Adipocyte (in vitro differentiated cells): Measurements from ENCODE around the gene ANKK1.
A peak's percentile ranks its signal among the peaks of the same experiment; 100 is the strongest.

Experiments
- DNase-seq: peaks from one replicate; pipeline ENCODE4 v3.0.0-alpha.2; 2015; ENCODE audit warnings: low read depth
- H3K27me3 ChIP-seq: replicated peaks from 2 replicates; pipeline ENCODE4 v1.7.0; 2013; ENCODE audit warnings: mild to moderate bottlenecking, low read length, moderate library complexity; ENCODE audit not compliant: control insufficient read depth, insufficient read depth
- H3K36me3 ChIP-seq: 2 replicates; pipeline ENCODE4 v1.7.0; 2013; ENCODE audit warnings: low read length, mild to moderate bottlenecking, moderate library complexity; ENCODE audit not compliant: control insufficient read depth, insufficient read depth, severe bottlenecking
- H3K4me1 ChIP-seq: 2 replicates; pipeline ENCODE4 v1.7.0; 2013; ENCODE audit warnings: mild to moderate bottlenecking, low read length, moderate library complexity; ENCODE audit not compliant: control insufficient read depth, insufficient read depth
- H3K4me3 ChIP-seq: 2 replicates; pipeline ENCODE4 v1.7.0; 2013; ENCODE audit warnings: mild to moderate bottlenecking, low read length, moderate library complexity
- H3K9ac ChIP-seq: 2 replicates; pipeline ENCODE4 v1.7.0; 2013; ENCODE audit warnings: mild to moderate bottlenecking, low read length, moderate library complexity
- H3K9me3 ChIP-seq: 2 replicates; pipeline ENCODE4 v1.7.0; 2013; ENCODE audit warnings: mild to moderate bottlenecking, low read length, moderate library complexity; ENCODE audit not compliant: control insufficient read depth

ANKK1 gene

GRCh38 chr11:113397821-113398220 lies 10.2 kb downstream of the ANKK1 start:
- Histone ChIP-seq H3K27me3 (peaks cover 13% of the 10 kb centered on the region), H3K4me1 (peaks cover 5% of the 10 kb centered on the region), H3K9me3 (no peaks in the 10 kb centered on the region), H3K36me3 (no peaks in the 10 kb centered on the region), H3K4me3 (no peak overlapping the region), H3K9ac (no peak overlapping the region)
- DNase-seq, result no peak

GRCh38 chr11:113398669-113399430 lies 11.3 kb downstream of the ANKK1 start:
- no peak for DNase-seq

DNA sequence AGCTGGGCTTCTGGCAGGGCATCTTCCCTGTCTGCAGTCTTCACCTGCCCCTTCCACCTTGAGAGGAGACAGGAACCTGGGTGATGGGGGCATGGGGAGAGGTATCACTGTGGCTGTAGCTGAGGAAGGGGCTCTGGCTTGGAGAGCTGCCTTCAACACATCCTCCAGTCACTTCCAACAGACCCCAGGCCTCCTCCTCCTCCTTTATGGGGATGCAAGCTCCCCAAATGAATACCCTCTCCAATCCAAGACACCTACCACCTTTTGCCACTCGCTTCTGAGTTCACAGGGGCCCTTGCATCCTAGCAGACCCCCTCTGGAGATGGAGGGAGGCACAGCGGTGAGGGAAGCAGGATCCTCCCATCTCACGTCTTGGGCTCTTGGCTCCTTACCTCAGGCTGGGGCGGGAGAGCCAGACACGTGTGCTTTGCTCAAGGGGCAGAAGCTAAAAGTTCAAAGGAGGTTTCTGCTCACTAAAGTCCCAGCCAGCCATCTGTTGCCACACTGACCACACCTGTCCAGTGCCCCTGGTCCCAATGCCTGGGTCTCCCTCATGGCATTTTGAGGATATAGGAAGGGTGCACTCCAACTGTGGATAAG lies 13.2 kb downstream of the ANKK1 start:
- Histone ChIP-seq H3K36me3 (no peaks in the 10 kb centered on the region), H3K27me3 (peaks cover 27% of the 10 kb centered on the region), H3K9me3 (no peaks in the 10 kb centered on the region), H3K4me3 (no peak overlapping the region), H3K4me1 (no peaks in the 10 kb centered on the region), H3K9ac (no peak overlapping the region)
- DNase-seq, result no peak

More at GRCh38 chr11:113398669-113399430, 11.3 kb downstream of the ANKK1 start:
- no peaks in the 10 kb centered on the region for H3K9me3 ChIP-seq
- no peak overlapping the region for H3K9ac ChIP-seq
- H3K4me3 ChIP-seq, result no peak overlapping the region
- no peaks in the 10 kb centered on the region for H3K4me1 ChIP-seq
- peaks cover 19% of the 10 kb centered on the region for H3K27me3 ChIP-seq
- H3K36me3 ChIP-seq, result no peaks in the 10 kb centered on the region

GRCh38 chr11:113401718-113402117 lies 14.1 kb downstream of the ANKK1 start:
- Histone ChIP-seq H3K36me3 (no peaks in the 10 kb centered on the region), H3K9ac (no peak overlapping the region), H3K9me3 (no peaks in the 10 kb centered on the region), H3K4me3 (no peak overlapping the region), H3K27me3 (peaks cover 28% of the 10 kb centered on the region), H3K4me1 (no peaks in the 10 kb centered on the region)
- DNase-seq, result peak; percentile 19

DNA sequence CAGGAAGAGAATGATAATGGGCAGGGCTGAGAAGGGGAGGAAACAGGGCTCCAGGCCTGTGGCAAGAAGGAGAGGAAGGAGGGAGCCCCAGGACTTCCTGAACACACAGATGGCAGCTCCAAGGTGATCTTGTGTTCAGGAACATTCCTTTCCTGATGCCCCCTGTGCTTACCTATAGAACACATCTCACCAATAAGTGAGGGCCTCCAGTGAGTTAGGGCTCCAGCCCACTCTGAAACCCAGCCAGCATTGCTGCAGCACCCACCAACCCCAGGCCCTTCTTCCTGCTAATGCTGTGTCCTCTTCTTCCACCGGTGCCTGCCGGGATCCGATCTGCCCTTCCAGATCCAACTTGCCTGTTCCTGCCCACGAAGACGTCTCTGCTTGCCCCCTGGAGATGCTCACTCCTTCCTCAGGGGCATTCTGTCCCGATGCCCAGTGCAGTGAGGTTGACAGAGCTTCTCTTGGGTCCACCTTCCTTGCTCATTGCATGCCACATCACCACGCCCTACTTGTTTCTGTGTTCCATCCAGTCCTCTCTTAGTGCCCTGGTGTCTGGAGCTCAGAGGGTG lies 17.4 kb downstream of the ANKK1 start:
- H3K9me3 ChIP-seq, result no peaks in the 10 kb centered on the region
- H3K27me3 ChIP-seq, result peaks cover 52% of the 10 kb centered on the region
- DNase-seq, result no peak
- H3K4me1 ChIP-seq, result no peaks in the 10 kb centered on the region
- no peak overlapping the region for H3K9ac ChIP-seq
- no peaks in the 10 kb centered on the region for H3K36me3 ChIP-seq
- H3K4me3 ChIP-seq, result no peak overlapping the region

DNA sequence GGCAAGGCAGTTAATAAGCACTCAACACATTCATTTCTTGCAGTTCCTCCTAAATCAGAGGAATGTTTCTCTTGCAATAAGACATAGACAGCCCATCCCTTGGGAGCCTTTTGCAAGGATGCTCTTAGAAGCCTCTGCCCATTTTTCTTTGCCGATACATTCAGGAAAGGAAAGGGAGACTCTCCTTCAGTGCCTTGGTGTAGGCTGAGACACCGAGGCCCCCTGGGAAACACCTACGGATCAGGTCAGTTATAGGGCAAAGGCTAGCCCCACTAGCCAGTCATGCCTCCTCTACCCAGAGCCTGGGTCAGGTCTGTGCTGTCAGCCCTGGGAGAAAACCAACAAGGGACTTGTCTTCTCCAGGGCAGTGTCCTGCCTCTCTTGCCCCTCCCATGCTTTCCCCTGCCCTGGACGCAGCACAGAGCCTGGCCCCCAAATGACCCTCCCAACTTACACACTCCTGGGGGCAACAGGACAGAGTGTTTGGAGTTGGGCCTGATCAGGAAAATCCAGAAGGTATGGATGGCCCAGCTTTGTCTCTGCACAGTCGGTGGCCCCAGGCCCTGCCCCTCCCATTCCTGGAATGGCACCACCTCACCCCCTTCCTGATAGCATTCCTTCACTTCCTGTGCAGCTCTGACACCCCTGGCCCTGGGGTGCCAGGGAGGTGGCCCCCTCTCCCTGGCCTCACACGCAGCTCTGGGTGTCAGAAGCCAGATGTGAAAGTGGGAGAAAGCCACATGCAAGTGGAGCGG lies 18.3 kb downstream of the ANKK1 start:
- Histone ChIP-seq H3K9ac (no peak overlapping the region), H3K27me3 (peaks cover 52% of the 10 kb centered on the region), H3K36me3 (no peaks in the 10 kb centered on the region), H3K9me3 (no peaks in the 10 kb centered on the region), H3K4me1 (no peaks in the 10 kb centered on the region), H3K4me3 (no peak overlapping the region)
- DNase-seq, result no peak

DNA sequence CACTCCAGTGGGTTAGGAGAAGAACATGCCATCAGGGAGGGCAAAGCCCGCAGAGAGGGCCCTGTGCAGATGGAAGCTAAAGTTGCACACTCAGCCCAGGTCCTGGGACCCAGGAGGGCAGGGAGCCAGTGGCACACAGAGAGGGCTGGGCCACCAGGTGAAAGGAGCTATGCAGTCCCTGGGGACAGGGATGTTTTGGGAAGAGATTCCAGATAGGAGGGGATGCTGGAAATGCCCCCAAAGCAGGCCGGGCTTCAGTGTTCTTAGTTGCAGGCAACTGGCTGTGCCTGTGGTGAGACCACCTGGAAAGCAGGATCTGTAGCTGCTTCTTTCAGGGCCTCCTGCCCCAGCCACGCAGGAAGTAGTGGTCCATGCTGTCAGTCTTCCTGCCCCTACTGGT lies 19.6 kb downstream of the ANKK1 start:
- H3K4me3 ChIP-seq, result no peak overlapping the region
- H3K27me3 ChIP-seq, result peaks cover 63% of the 10 kb centered on the region
- H3K9ac ChIP-seq, result no peak overlapping the region
- H3K4me1 ChIP-seq, result no peaks in the 10 kb centered on the region
- no peak for DNase-seq
- no peaks in the 10 kb centered on the region for H3K9me3 ChIP-seq
- H3K36me3 ChIP-seq, result no peaks in the 10 kb centered on the region

DNA sequence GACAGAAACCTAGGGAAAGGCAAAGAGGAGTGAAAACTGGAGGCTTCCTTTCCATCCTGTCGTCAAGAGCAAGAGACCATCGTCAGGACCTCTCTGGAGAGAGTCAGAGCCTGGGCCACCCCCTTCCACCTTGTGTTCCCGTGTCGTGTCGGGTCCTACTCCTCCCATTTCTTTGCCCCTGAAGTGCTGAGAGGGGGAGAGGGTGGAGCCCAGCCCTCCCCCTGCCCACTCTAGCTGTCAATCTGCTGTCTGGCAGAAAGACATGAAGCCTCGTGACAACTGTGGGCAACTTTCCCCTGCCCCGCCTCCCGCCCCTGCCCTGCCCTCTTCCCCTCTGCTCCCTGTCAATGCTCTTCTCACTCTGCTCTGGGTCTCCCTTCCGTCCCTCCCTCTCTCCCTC lies 20.6 kb downstream of the ANKK1 start:
- Histone ChIP-seq H3K36me3 (no peaks in the 10 kb centered on the region), H3K4me3 (no peak overlapping the region), H3K4me1 (no peaks in the 10 kb centered on the region), H3K9ac (no peak overlapping the region), H3K9me3 (no peaks in the 10 kb centered on the region), H3K27me3 (peaks cover 58% of the 10 kb centered on the region)
- no peak for DNase-seq

GRCh38 chr11:113408887-113409286 lies 21.3 kb downstream of the ANKK1 start:
- Histone ChIP-seq H3K27me3 (peaks cover 61% of the 10 kb centered on the region), H3K36me3 (no peaks in the 10 kb centered on the region), H3K9me3 (no peaks in the 10 kb centered on the region), H3K9ac (no peak overlapping the region), H3K4me1 (no peaks in the 10 kb centered on the region), H3K4me3 (no peak overlapping the region)
- no peak for DNase-seq

- H3K4me3 ChIP-seq, result no peak overlapping the region
- no peaks in the 10 kb centered on the region for H3K9me3 ChIP-seq
- DNase-seq, result no peak
- H3K36me3 ChIP-seq, result no peaks in the 10 kb centered on the region
- H3K9ac ChIP-seq, result no peak overlapping the region
- no peaks in the 10 kb centered on the region for H3K4me1 ChIP-seq
- H3K27me3 ChIP-seq, result peaks cover 61% of the 10 kb centered on the region
Observed at GRCh38 chr11:113409526-113409925, 21.9 kb downstream of the ANKK1 start.
